Upper lobe of left lung (tissue), 6 donors: Measurements from ENCODE around the gene C16orf92. TPM values are rescaled to one million over a fixed set of nuclear protein-coding genes. Genes with fewer than 3 reads are reported as not detected.
"Not testable (repeated sequence)": the region's sequence is repeated elsewhere in the genome, so short reads cannot be mapped to it uniquely, and the experiment has no call there.

ENCODE experiments used
- ATAC-seq, 2 donors: fragments of 200-7000 bp; cut with Tn5 transposase; one replicate each; pipeline ENCODE4 v1.9.1; 2022; ENCODE audit warnings: mild to moderate bottlenecking in 2 of 2, moderate library complexity in 2 of 2; ENCODE audit not compliant: low FRiP score in 2 of 2
- DNase-seq, 2 donors: peaks; one replicate each; pipeline ENCODE4 v3.0.0-alpha.2; 2019 to 2020
- H3K27ac ChIP-seq, 4 donors: fragments of 200-600 bp; sonication (generic); one replicate each; pipeline ENCODE4 v1.5.1; 2016 to 2019
- H3K27me3 ChIP-seq, 4 donors: fragments of 200-600 bp; sonication (generic); one replicate each; pipeline ENCODE4 v1.5.1; 2017 to 2019
- H3K36me3 ChIP-seq, 4 donors: fragments of 200-600 bp; sonication (generic); one replicate each; pipeline ENCODE4 v1.5.1; 2016 to 2019
- H3K4me1 ChIP-seq, 4 donors: fragments of 200-600 bp; sonication (generic); one replicate each; pipeline ENCODE4 v1.5.1; 2018 to 2019
- H3K4me3 ChIP-seq, 4 donors: fragments of 200-600 bp; sonication (generic); one replicate each; pipeline ENCODE4 v1.5.1; 2017 to 2019; ENCODE audit warnings: mild to moderate bottlenecking in 2 of 4, moderate library complexity in 1 of 4
- H3K9me3 ChIP-seq, 4 donors: fragments of 200-600 bp; sonication (generic); one replicate each; pipeline ENCODE4 v1.5.1; 2018 to 2019
- CTCF ChIP-seq, 6 experiments: fragments of 450-650 bp in 4 of 6; fragments of 200-600 bp in 2 of 6; sonication (generic) in 2 of 6; IDR thresholded peaks; one replicate each; pipeline ENCODE4 v1.5.1; 2016 to 2019; ENCODE audit warnings: antibody characterized with exemption in 6 of 6
- EP300 ChIP-seq, 4 donors: sonication (generic); formaldehyde crosslinking; IDR thresholded peaks; one replicate each; pipeline ENCODE4 v1.5.1; 2017; ENCODE audit warnings: antibody characterized with exemption in 4 of 4, control low read depth in 2 of 4
- POLR2A ChIP-seq, 4 donors: fragments of 450-650 bp; IDR thresholded peaks; one replicate each; pipeline ENCODE4 v1.5.1; 2016 to 2017; ENCODE audit warnings: antibody characterized with exemption in 4 of 4, mild to moderate bottlenecking in 2 of 4
- POLR2AphosphoS5 ChIP-seq, 2 donors: sonication (generic); formaldehyde crosslinking; IDR thresholded peaks; one replicate each; pipeline ENCODE4 v1.5.1; 2017; ENCODE audit warnings: antibody characterized with exemption in 2 of 2
- WGBS, 2 donors: methylation state at CpG; one replicate each; pipeline ENCODE4 v1.1.5; 2017 to 2018; 5-methylcytosine and 5-hydroxymethylcytosine counted together
- total RNA-seq, 6 donors: library from RNA; depleted of rRNA in 4 of 6; stranded (reverse); fragments of >200 nt in 4 of 6; gene quantifications; one replicate each; pipeline versions ENCODE4 v1.1.0 to v1.2.1, GENCODE V29; 2016 to 2021
- donor health status: DM: no; HTN: no; CAD: no; lungs with moderate emphysema.
- donor health status: DM: no; HTN: yes; CAD: no; lungs with severe emphysema.

Gene C16orf92
- total RNA-seq, 6 donors from 2014 or later: not detected

GRCh38 chr16:30016555-30017276 is 6.3 kb upstream of the C16orf92 start:
- 71 to 78% methylated on average over 8 of the region's 8 CpGs for WGBS, 2 donors
- Histone ChIP-seq H3K27me3 (peaks cover 0 to 6% (median 3%) of the 10 kb centered on the region in 4 donors), H3K36me3 (no peaks in the 10 kb centered on the region), H3K4me1 (peaks cover 10 to 14% (median 10%) of the 10 kb centered on the region in 4 donors), H3K27ac (no peak overlapping the region), H3K9me3 (no peaks in the 10 kb centered on the region), H3K4me3 (no peak overlapping the region)
- no peak for TF ChIP-seq CTCF (IDR thresholded peaks at IDR 0.05)
- TF ChIP-seq POLR2A (IDR thresholded peaks at IDR 0.05): no peak
- TF ChIP-seq POLR2AphosphoS5 (IDR thresholded peaks at IDR 0.05): no peak
- no peak for TF ChIP-seq EP300 (IDR thresholded peaks at IDR 0.05)
- ATAC-seq (no peak), DNase-seq (no peak)

GRCh38 chr16:30017277-30017656 is 5.7 kb upstream of the C16orf92 start:
- TF ChIP-seq CTCF (IDR thresholded peaks at IDR 0.05) (no peak), EP300 (IDR thresholded peaks at IDR 0.05) (no peak), POLR2AphosphoS5 (IDR thresholded peaks at IDR 0.05) (no peak), POLR2A (IDR thresholded peaks at IDR 0.05) (no peak)
- H3K36me3 ChIP-seq: no peaks in the 10 kb centered on the region
- no peak for ATAC-seq
- WGBS, 2 donors: 95 to 97% methylated on average over 2 of the region's 2 CpGs
- no peak overlapping the region for H3K4me3 ChIP-seq
- H3K27me3 ChIP-seq: peaks cover 0 to under 1% (median 0%) of the 10 kb centered on the region in 4 donors
- H3K4me1 ChIP-seq: peaks cover 10 to 14% (median 12%) of the 10 kb centered on the region in 4 donors
- H3K27ac ChIP-seq: no peak overlapping the region
- no peaks in the 10 kb centered on the region for H3K9me3 ChIP-seq
- DNase-seq: no peak

- WGBS, 2 donors: 82 to 87% methylated on average over 4 of the region's 4 CpGs
- not testable (repeated sequence) for H3K27ac ChIP-seq, ATAC-seq
Measured at GRCh38 chr16:30017937-30018336, 5.1 kb upstream of the C16orf92 start.

GRCh38 chr16:30018731-30019158 is 4.3 kb upstream of the C16orf92 start:
- 64 to 70% methylated on average over 4 of the region's 4 CpGs for WGBS, 2 donors
- TF ChIP-seq CTCF (IDR thresholded peaks at IDR 0.05): no peak
- no peak for TF ChIP-seq POLR2A (IDR thresholded peaks at IDR 0.05)
- TF ChIP-seq EP300 (IDR thresholded peaks at IDR 0.05): no peak
- TF ChIP-seq POLR2AphosphoS5 (IDR thresholded peaks at IDR 0.05): no peak
- no peaks in the 10 kb centered on the region for H3K27me3 ChIP-seq
- no peak overlapping the region for H3K4me3 ChIP-seq
- ATAC-seq: no peak
- H3K9me3 ChIP-seq: no peaks in the 10 kb centered on the region
- DNase-seq: no peak
- peaks cover 10 to 14% (median 12%) of the 10 kb centered on the region in 4 donors for H3K4me1 ChIP-seq
- no peak overlapping the region for H3K27ac ChIP-seq
- H3K36me3 ChIP-seq: no peaks in the 10 kb centered on the region

More at GRCh38 chr16:30017937-30018336, 5.1 kb upstream of the C16orf92 start:
- not testable (repeated sequence) for H3K4me3 ChIP-seq, H3K27me3 ChIP-seq, DNase-seq, H3K9me3 ChIP-seq, H3K36me3 ChIP-seq
- peaks cover 10 to 14% (median 12%) of the 10 kb centered on the region in 4 donors for H3K4me1 ChIP-seq

- Histone ChIP-seq H3K27ac (no peak overlapping the region), H3K9me3 (no peaks in the 10 kb centered on the region), H3K36me3 (no peaks in the 10 kb centered on the region), H3K4me1 (peaks cover 10 to 14% (median 12%) of the 10 kb centered on the region in 4 donors), H3K27me3 (peaks cover 0 to under 1% (median under 1%) of the 10 kb centered on the region in 4 donors), H3K4me3 (no peak overlapping the region)
- ATAC-seq (no peak), DNase-seq (no peak)
- TF ChIP-seq POLR2A (IDR thresholded peaks at IDR 0.05) (no peak), CTCF (IDR thresholded peaks at IDR 0.05) (no peak)
- 80 to 85% methylated on average over 9 to 11 of the region's 11 CpGs for WGBS, 2 donors
Measured at GRCh38 chr16:30023586-30023985, 588 bp downstream of the C16orf92 start.
